Astrocyte (in vitro differentiated cells and primary cell): ENCODE measurements around the gene MSMO1. TPM values are rescaled to one million over a fixed set of nuclear protein-coding genes. Genes with fewer than 3 reads are reported as not detected.

Experiments
- DNase-seq: peaks from one replicate; pipeline ENCODE4 v3.0.0-alpha.2; 2010; ENCODE audit warnings: low read depth
- FAIRE-seq: peaks from 2 replicates; lab custom pipeline; 2011; peaks lifted over from hg19 to GRCh38; lab: Jason Lieb, UNC
- H2AFZ ChIP-seq: 2 replicates; pipeline ENCODE4 v1.6.0; 2012; ENCODE audit warnings: low read depth, low read length, inconsistent platforms
- H3K27ac ChIP-seq: 2 replicates; pipeline ENCODE4 v1.5.1; 2011; ENCODE audit warnings: low read depth, low read length, inconsistent platforms
- H3K27me3 ChIP-seq: 2 replicates; pipeline ENCODE4 v1.6.0; 2011; ENCODE audit warnings: low read length, inconsistent platforms; ENCODE audit not compliant: insufficient read depth
- H3K36me3 ChIP-seq: 2 replicates; pipeline ENCODE4 v1.5.1; 2011; ENCODE audit warnings: low read length, inconsistent platforms; ENCODE audit not compliant: insufficient read depth
- H3K4me1 ChIP-seq: 2 replicates; pipeline ENCODE4 v1.5.1; 2011; ENCODE audit warnings: low read length, inconsistent platforms; ENCODE audit not compliant: insufficient read depth
- H3K4me2 ChIP-seq: 2 replicates; pipeline ENCODE4 v1.6.0; 2012; ENCODE audit warnings: low read length, inconsistent platforms
- H3K4me3 ChIP-seq: 2 replicates; pipeline ENCODE4 v1.5.1; 2011; ENCODE audit warnings: low read depth, mild to moderate bottlenecking, low read length, inconsistent platforms; ENCODE audit not compliant: insufficient read depth
- H3K79me2 ChIP-seq: 2 replicates; pipeline ENCODE4 v1.6.0; 2012; ENCODE audit warnings: mild to moderate bottlenecking, low read length, inconsistent platforms; ENCODE audit not compliant: insufficient read depth
- H3K9ac ChIP-seq: 2 replicates; pipeline ENCODE4 v1.6.0; 2012; ENCODE audit warnings: mild to moderate bottlenecking, low read length, inconsistent platforms
- H3K9me3 ChIP-seq: 2 replicates; pipeline ENCODE4 v1.5.1; 2012; ENCODE audit warnings: low read depth, mild to moderate bottlenecking, low read length, inconsistent platforms; ENCODE audit not compliant: insufficient read depth
- H4K20me1 ChIP-seq: 2 replicates; pipeline ENCODE4 v1.6.0; 2012; ENCODE audit warnings: low read length, inconsistent platforms; ENCODE audit not compliant: insufficient read depth
- H3K27ac Mint-ChIP-seq: one replicate; pipeline ENCODE4 v1.8.0; 2021; ENCODE audit warnings: mild to moderate bottlenecking, mixed read lengths; ENCODE audit not compliant: unreplicated experiment
- H3K27me3 Mint-ChIP-seq: one replicate; pipeline ENCODE4 v1.8.0; 2021; ENCODE audit warnings: low read depth, mixed read lengths; ENCODE audit not compliant: unreplicated experiment
- H3K36me3 Mint-ChIP-seq: one replicate; pipeline ENCODE4 v1.8.0; 2021; ENCODE audit warnings: low read depth, mixed read lengths; ENCODE audit not compliant: unreplicated experiment
- H3K4me1 Mint-ChIP-seq: one replicate; pipeline ENCODE4 v1.8.0; 2021; ENCODE audit warnings: low read depth, mixed read lengths; ENCODE audit not compliant: unreplicated experiment
- H3K4me3 Mint-ChIP-seq: one replicate; pipeline ENCODE4 v1.8.0; 2021; ENCODE audit warnings: mild to moderate bottlenecking, moderate library complexity, mixed read lengths; ENCODE audit not compliant: unreplicated experiment
- H3K9me3 Mint-ChIP-seq: one replicate; pipeline ENCODE4 v1.8.0; 2021; ENCODE audit warnings: mild to moderate bottlenecking, mixed read lengths; ENCODE audit not compliant: unreplicated experiment
- CTCF ChIP-seq: IDR thresholded peaks from 2 replicates; pipeline ENCODE4 v1.5.1; 2011; ENCODE audit warnings: low read depth, mild to moderate bottlenecking, inconsistent platforms, low read length, moderate library complexity; ENCODE audit not compliant: insufficient read depth
- EZH2 ChIP-seq: IDR thresholded peaks from 2 replicates; pipeline ENCODE4 v1.6.1; 2012; ENCODE audit warnings: mild to moderate bottlenecking, low read length, inconsistent platforms; ENCODE audit not compliant: insufficient read depth
- total RNA-seq: library from RNA; stranded (reverse); gene quantifications from 2 replicates; pipeline ENCODE4 v1.2.1, GENCODE V29; 2021

MSMO1 gene
- total RNA-seq, 1 donor from 2014 or later = 179 TPM

- DNase-seq = no peak
- Mint-ChIP-seq H3K27ac (no peak overlapping the region), H3K36me3 (peaks cover 2% of the 10 kb centered on the region), H3K9me3 (no peaks in the 10 kb centered on the region), H3K4me3 (no peak overlapping the region), H3K4me1 (peaks cover 4% of the 10 kb centered on the region), H3K27me3 (no peaks in the 10 kb centered on the region)
- Histone ChIP-seq H3K36me3 (no peaks in the 10 kb centered on the region), H3K27me3 (no peaks in the 10 kb centered on the region), H3K4me3 (no peak overlapping the region), H4K20me1 (no peaks in the 10 kb centered on the region), H3K27ac (no peak overlapping the region), H2AFZ (no peak overlapping the region), H3K4me2 (no peak overlapping the region), H3K4me1 (no peaks in the 10 kb centered on the region), H3K79me2 (no peaks in the 10 kb centered on the region), H3K9ac (no peak overlapping the region), H3K9me3 (no peaks in the 10 kb centered on the region)
- TF ChIP-seq CTCF (no peak), EZH2 (no peak)
- no peak for FAIRE-seq
Observed at GRCh38 chr4:165319509-165319908, 8.0 kb upstream of the MSMO1 start.

DNA sequence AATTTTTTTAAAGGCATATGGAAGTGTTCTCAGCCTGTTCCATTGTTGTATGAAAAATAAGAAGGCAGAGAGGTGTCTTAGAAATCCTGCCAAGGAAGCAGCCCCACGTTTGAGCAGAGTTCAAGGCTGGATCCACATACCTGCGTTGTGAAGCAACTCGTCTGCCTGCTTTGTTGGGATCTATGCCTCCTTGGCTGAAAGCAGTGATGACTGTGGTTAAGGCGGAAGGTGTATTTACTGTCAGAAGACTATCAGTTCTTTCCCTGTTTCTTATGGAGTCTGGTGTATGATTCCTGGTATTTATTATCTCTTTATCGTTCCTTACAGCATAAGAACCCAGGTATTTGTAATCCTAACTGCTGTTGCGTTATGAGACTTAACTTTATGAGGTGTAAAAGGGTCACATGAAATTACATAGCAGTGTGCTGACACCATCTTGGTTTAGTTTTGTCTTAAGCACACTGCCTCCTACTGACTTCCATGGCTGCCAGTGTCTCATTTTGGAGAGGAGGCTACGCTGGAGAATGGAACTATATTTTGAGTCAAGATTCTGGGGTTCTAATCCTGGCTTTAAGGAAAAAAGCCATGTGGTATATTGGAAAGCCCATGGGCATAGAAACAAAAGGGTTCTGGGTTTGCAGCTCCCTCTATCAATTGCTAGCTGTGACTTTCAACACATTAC lies 3.1 kb upstream of the MSMO1 start:
- Histone ChIP-seq H3K9me3 (peaks cover 5% of the 10 kb centered on the region), H3K27me3 (no peaks in the 10 kb centered on the region), H3K9ac (no peak overlapping the region), H3K4me1 (peaks cover 13% of the 10 kb centered on the region), H2AFZ (no peak overlapping the region), H3K4me2 (no peak overlapping the region), H3K4me3 (no peak overlapping the region), H4K20me1 (peaks cover 10% of the 10 kb centered on the region), H3K27ac (no peak overlapping the region), H3K79me2 (peaks cover 19% of the 10 kb centered on the region), H3K36me3 (no peaks in the 10 kb centered on the region)
- no peaks in the 10 kb centered on the region for H3K27me3 Mint-ChIP-seq
- H3K36me3 Mint-ChIP-seq = no peaks in the 10 kb centered on the region
- DNase-seq (no peak), FAIRE-seq (no peak)
- H3K4me3 Mint-ChIP-seq = no peak overlapping the region
- no peak overlapping the region for H3K27ac Mint-ChIP-seq
- H3K9me3 Mint-ChIP-seq = no peaks in the 10 kb centered on the region
- peaks cover 19% of the 10 kb centered on the region for H3K4me1 Mint-ChIP-seq
- TF ChIP-seq EZH2 = no peak
- TF ChIP-seq CTCF = no peak

GRCh38 chr4:165324918-165325304 lies 2.6 kb upstream of the MSMO1 start:
- FAIRE-seq (no peak), DNase-seq (no peak)
- Histone ChIP-seq H3K27me3 (no peaks in the 10 kb centered on the region), H3K79me2 (peaks cover 24% of the 10 kb centered on the region), H3K4me3 (no peak overlapping the region), H3K4me2 (no peak overlapping the region), H3K9me3 (peaks cover 5% of the 10 kb centered on the region), H2AFZ (no peak overlapping the region), H3K4me1 (peaks cover 13% of the 10 kb centered on the region), H3K27ac (peak overlapping the region; percentile 87), H3K36me3 (no peaks in the 10 kb centered on the region), H3K9ac (no peak overlapping the region), H4K20me1 (peaks cover 13% of the 10 kb centered on the region)
- Mint-ChIP-seq H3K36me3 (no peaks in the 10 kb centered on the region), H3K27me3 (no peaks in the 10 kb centered on the region), H3K4me1 (peaks cover 19% of the 10 kb centered on the region), H3K27ac (no peak overlapping the region), H3K9me3 (no peaks in the 10 kb centered on the region), H3K4me3 (no peak overlapping the region)
- TF ChIP-seq CTCF = no peak
- no peak for TF ChIP-seq EZH2
